ENCODE results near the gene DLG2.

DLG2 gene

GRCh38 chr11:83656796-83657330 is 1970.3 kb downstream of the DLG2 start:
- DNase-seq (ENCODE audit: extremely low read depth, low read depth): no peak
- TF ChIP-seq, protein P1, sequence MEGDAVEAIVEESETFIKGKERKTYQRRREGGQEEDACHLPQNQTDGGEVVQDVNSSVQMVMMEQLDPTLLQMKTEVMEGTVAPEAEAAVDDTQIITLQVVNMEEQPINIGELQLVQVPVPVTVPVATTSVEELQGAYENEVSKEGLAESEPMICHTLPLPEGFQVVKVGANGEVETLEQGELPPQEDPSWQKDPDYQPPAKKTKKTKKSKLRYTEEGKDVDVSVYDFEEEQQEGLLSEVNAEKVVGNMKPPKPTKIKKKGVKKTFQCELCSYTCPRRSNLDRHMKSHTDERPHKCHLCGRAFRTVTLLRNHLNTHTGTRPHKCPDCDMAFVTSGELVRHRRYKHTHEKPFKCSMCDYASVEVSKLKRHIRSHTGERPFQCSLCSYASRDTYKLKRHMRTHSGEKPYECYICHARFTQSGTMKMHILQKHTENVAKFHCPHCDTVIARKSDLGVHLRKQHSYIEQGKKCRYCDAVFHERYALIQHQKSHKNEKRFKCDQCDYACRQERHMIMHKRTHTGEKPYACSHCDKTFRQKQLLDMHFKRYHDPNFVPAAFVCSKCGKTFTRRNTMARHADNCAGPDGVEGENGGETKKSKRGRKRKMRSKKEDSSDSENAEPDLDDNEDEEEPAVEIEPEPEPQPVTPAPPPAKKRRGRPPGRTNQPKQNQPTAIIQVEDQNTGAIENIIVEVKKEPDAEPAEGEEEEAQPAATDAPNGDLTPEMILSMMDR (IDR thresholded peaks at IDR 0.05; ENCODE audit: low read depth, low read length): no peak

- no peak for DNase-seq (ENCODE audit: extremely low read depth, low read depth)
- TF ChIP-seq, protein P1 (IDR thresholded peaks at IDR 0.05; ENCODE audit: low read depth, low read length): no peak
Observed at GRCh38 chr11:83655976-83656375, 1971.2 kb downstream of the DLG2 start.

DNA sequence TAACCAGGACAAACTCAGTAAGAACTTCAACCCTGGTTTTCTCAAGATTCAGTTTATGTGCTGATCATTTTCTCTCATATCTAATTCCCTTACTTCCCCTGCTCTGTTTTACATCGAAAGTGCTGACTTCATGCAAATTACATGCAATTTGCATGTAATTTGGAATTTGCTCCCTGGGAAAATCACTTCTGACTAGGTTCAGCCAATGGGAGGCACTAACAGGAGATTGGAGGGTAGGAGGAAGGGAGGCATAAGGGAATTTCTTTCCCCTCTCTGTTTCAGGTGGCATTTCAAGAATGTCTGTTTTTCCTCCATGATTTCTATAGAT is 1977.7 kb downstream of the DLG2 start:
- TF ChIP-seq, protein P1 (IDR thresholded peaks at IDR 0.05; ENCODE audit: low read depth, low read length): no peak
- no peak for DNase-seq (ENCODE audit: extremely low read depth, low read depth)

DNA sequence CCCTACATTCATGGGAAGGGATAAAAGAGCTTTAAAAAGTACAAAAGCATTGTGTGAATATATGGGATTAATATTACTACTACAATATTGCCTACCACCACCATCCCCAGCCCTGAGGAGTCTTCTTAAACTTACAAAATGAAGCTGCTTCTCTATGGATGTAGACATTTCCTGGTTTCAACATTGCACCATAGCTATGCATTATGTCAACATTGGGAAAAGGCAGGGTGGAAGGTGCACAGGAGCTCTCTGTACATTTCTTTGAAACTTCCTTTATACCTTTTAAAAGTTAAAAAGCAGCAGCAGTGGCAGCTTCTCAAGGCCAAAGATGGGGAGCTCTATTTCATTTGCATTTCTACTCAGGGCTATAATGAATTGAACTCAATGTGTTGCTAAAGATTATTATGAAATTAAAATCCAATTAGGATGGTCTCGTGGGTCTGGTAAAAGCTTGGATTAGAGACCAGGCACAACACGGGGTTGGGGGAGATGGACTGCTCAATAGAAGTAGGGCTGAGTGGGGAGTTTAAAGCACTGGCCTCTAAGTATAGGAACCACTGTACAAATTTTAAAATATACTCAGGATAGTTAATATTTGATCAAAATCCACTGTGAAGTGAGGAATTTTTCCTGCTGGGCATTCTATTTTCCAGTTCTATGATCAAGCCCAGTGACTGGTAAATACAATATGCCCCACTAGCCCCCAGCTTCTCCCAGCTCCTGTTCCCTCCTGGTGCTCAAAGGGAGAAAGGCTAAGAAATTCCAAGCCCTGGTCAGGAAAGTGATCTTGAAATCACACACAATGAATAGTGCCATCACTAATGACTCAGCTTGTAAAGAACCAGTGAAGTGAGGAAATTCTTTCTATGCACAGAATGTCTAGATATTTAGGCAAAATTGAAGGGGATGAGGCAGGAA is 1978.3 kb downstream of the DLG2 start:
- no peak for DNase-seq (ENCODE audit: extremely low read depth, low read depth)
- TF ChIP-seq, protein P1 (IDR thresholded peaks at IDR 0.05; ENCODE audit: low read depth, low read length): no peak

GRCh38 chr11:83645561-83645960 is 1981.6 kb downstream of the DLG2 start:
- TF ChIP-seq, protein P1 (IDR thresholded peaks at IDR 0.05; ENCODE audit: low read depth, low read length): no peak
- DNase-seq (ENCODE audit: extremely low read depth, low read depth): no peak

- TF ChIP-seq, protein P1 (IDR thresholded peaks at IDR 0.05; ENCODE audit: low read depth, low read length): no peak
- no peak for DNase-seq (ENCODE audit: extremely low read depth, low read depth)
Observed at GRCh38 chr11:83643115-83643514, 1984.0 kb downstream of the DLG2 start.

- TF ChIP-seq, protein P1 (IDR thresholded peaks at IDR 0.05; ENCODE audit: low read depth, low read length): no peak
- no peak for DNase-seq (ENCODE audit: extremely low read depth, low read depth)
Observed at GRCh38 chr11:83642500-83642899, 1984.6 kb downstream of the DLG2 start.
